MCF 10A (cell line): ENCODE measurements around the gene TMPRSS15. TPM values are rescaled to one million over a fixed set of nuclear protein-coding genes. Genes with fewer than 3 reads are reported as not detected.

ENCODE experiments used
- BruUV-seq: library from RNA; stranded (reverse); fragments of 400-500 nt; replicated peaks from 2 replicates; lab custom pipeline; 2021; lab: Mats Ljungman, UMichigan
- CTCF ChIA-PET: fragments of 300-600 bp; sonication (Branson Sonifier 250); formaldehyde crosslinking; extraction: SDS; loops from one replicate; lab custom pipeline; 2021; ENCODE audit warnings: antibody characterized with exemption, inconsistent platforms; lab: Yijun Ruan, JAX
- POLR2A ChIA-PET: fragments of 300-600, 350-650 bp; sonication (Branson Sonifier 250); formaldehyde crosslinking; extraction: SDS; loops from one replicate; lab custom pipeline; 2020; ENCODE audit warnings: antibody characterized with exemption, inconsistent platforms; lab: Yijun Ruan, JAX
- DNase-seq: peaks from one replicate; pipeline ENCODE4 v3.0.0-alpha.2; 2018; ENCODE audit not compliant: unreplicated experiment
- H3K27ac Mint-ChIP-seq: one replicate; pipeline ENCODE4 v1.8.0; 2022; ENCODE audit warnings: mild to moderate bottlenecking, low read depth, mixed read lengths; ENCODE audit not compliant: unreplicated experiment
- H3K27me3 Mint-ChIP-seq: one replicate; pipeline ENCODE4 v1.8.0; 2022; ENCODE audit warnings: mixed read lengths; ENCODE audit not compliant: insufficient read depth, unreplicated experiment
- H3K36me3 Mint-ChIP-seq: one replicate; pipeline ENCODE4 v1.8.0; 2022; ENCODE audit warnings: mild to moderate bottlenecking, moderate library complexity, mixed read lengths; ENCODE audit not compliant: insufficient read depth, unreplicated experiment
- H3K4me1 Mint-ChIP-seq: one replicate; pipeline ENCODE4 v1.8.0; 2022; ENCODE audit warnings: mixed read lengths; ENCODE audit not compliant: insufficient read depth, unreplicated experiment
- H3K4me3 Mint-ChIP-seq: one replicate; pipeline ENCODE4 v1.8.0; 2022; ENCODE audit warnings: mild to moderate bottlenecking, moderate library complexity, mixed read lengths; ENCODE audit not compliant: unreplicated experiment
- H3K9me3 Mint-ChIP-seq: one replicate; pipeline ENCODE4 v1.8.0; 2022; ENCODE audit warnings: mixed read lengths; ENCODE audit not compliant: unreplicated experiment
- intact Hi-C: fragments of 100-400 bp; cut with micrococcal nuclease; formaldehyde crosslinking; loops from 2 replicates; pipeline ENCODE4 v1.14.1; 2022
- total RNA-seq: library from RNA; stranded (reverse); gene quantifications from 2 replicates; pipeline ENCODE4 v1.2.3, GENCODE V29; 2022
- TF ChIP-seq, protein P1 (sequence below): fragments of 200-600 bp; IDR thresholded peaks from one replicate; pipeline ENCODE4 v1.8.0; 2022; ENCODE audit warnings: antibody characterized with exemption, mild to moderate bottlenecking; ENCODE audit not compliant: unreplicated experiment

The TMPRSS15 gene
- total RNA-seq, 1 experiment from 2014 or later = 3.6 TPM

DNA sequence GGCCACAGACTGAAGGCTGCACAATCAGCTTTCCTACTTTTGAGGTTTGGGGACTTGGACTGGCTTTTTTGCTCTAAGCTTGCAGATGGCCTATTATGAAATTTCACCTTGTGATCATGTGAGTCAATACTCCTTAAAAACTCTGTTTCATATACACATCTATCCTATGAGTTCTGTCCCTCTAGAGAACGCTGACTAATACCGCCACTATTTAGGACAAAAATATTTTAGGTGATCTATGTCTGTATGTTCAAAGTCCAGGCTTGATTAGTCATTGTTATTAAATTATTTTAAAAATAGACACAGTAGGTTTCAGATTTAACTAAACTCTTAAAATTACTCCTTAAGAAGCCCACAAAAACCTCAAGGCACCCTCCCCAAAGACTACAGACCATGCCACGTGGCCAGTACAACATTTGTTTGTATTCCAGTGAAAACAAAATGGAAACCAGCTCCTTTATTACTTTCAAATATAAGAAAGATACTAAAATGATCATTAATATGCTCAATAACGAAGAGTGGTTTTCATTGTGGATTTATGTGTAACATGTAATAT, 63.1 kb downstream of the TMPRSS15 start:
- BruUV-seq = no TSS peak
- DNase-seq = peak; percentile 46
- ChIA-PET POLR2A (interaction anchor here (1.5 kb wide), 1 partner anchor 14 kb away, joined by 3 read pairs; no protein-coding TSS in a partner anchor), CTCF (no interaction called here)
- no peak overlapping the region for H3K4me3 Mint-ChIP-seq
- H3K27ac Mint-ChIP-seq = peak overlapping the region; percentile 31
- peaks cover 4% of the 10 kb centered on the region for H3K9me3 Mint-ChIP-seq
- TF ChIP-seq, protein P1, sequence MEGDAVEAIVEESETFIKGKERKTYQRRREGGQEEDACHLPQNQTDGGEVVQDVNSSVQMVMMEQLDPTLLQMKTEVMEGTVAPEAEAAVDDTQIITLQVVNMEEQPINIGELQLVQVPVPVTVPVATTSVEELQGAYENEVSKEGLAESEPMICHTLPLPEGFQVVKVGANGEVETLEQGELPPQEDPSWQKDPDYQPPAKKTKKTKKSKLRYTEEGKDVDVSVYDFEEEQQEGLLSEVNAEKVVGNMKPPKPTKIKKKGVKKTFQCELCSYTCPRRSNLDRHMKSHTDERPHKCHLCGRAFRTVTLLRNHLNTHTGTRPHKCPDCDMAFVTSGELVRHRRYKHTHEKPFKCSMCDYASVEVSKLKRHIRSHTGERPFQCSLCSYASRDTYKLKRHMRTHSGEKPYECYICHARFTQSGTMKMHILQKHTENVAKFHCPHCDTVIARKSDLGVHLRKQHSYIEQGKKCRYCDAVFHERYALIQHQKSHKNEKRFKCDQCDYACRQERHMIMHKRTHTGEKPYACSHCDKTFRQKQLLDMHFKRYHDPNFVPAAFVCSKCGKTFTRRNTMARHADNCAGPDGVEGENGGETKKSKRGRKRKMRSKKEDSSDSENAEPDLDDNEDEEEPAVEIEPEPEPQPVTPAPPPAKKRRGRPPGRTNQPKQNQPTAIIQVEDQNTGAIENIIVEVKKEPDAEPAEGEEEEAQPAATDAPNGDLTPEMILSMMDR = no peak
- intact Hi-C loops = no loop called here
- no peaks in the 10 kb centered on the region for H3K36me3 Mint-ChIP-seq
- no peaks in the 10 kb centered on the region for H3K27me3 Mint-ChIP-seq
- peaks cover 4% of the 10 kb centered on the region for H3K4me1 Mint-ChIP-seq

DNA sequence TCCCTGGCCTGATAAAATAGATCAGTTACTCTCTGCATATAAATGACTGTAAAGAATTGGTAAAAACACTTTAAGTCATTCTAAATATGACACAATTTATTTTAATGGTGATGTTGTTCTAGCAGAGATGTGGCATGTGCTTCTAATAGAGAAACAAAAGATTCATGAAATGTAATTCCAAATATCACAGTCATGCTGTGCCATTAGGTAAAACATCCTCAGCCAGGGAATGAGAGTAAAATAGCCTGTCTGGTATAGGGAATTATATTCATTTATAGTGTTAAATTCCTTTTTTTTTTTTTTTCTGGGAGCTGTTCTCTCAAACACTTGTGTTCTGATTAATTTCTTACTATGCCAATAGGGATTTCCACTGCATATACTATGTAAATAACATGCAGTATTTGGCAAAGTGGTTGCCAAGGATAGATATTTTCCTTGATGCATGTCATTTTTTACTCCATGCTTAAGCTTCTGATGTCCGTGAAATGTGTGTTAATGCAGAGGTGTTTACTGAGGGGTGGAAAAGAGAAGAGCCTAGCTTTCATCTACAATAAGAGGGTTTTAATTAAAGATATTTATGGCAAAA, 67.8 kb downstream of the TMPRSS15 start:
- H3K9me3 Mint-ChIP-seq = no peaks in the 10 kb centered on the region
- BruUV-seq = no TSS peak
- H3K27ac Mint-ChIP-seq = no peak overlapping the region
- no peaks in the 10 kb centered on the region for H3K36me3 Mint-ChIP-seq
- no peaks in the 10 kb centered on the region for H3K27me3 Mint-ChIP-seq
- H3K4me3 Mint-ChIP-seq = no peak overlapping the region
- DNase-seq = no peak
- ChIA-PET CTCF (no interaction called here), POLR2A (no interaction called here)
- peaks cover 5% of the 10 kb centered on the region for H3K4me1 Mint-ChIP-seq
- intact Hi-C loops = no loop called here
- TF ChIP-seq, protein P1 = no peak

DNA sequence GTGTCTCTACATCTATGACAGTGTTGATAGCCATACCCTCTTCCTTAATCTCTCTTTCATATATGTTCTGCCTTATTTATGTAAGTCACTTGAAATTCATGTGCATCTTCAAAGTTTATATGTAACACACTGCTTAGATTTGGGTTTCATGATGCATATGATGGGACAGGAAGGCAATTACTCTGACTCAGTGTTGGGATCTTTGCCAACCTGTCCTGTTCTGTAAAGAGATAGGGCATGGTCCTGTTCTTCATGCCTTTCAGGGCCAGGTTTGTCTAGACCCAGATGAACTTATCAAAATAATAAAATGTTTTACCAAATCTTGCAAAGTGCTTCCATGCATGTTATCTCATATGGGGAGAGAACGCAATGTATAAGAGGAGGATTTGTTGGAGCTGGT, 69.5 kb downstream of the TMPRSS15 start:
- Mint-ChIP-seq H3K36me3 (no peaks in the 10 kb centered on the region), H3K27me3 (no peaks in the 10 kb centered on the region), H3K4me3 (no peak overlapping the region), H3K9me3 (peaks cover 7% of the 10 kb centered on the region), H3K27ac (no peak overlapping the region), H3K4me1 (peaks cover 5% of the 10 kb centered on the region)
- no TSS peak for BruUV-seq
- TF ChIP-seq, protein P1 = no peak
- intact Hi-C loops = no loop called here
- ChIA-PET POLR2A (no interaction called here), CTCF (no interaction called here)
- DNase-seq = peak; percentile 68

DNA sequence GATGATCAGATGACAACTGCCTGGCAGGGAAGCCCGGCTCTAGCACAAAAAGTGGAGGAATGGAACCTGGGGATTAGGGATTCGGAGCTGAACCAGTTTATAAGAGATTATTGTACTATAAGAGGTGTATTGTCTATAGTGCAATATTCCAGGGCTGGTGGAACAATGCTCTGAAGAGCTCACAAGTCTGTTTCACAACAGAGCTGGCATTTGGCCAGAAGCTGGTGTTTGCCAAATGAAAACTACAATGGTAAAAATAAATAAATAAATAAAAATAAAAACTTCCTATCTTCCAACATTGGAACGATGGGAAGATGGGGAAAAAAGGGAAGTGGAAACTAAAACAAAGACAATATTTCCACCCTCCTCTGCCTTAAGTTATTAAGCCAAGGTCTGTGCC, 85.4 kb downstream of the TMPRSS15 start:
- DNase-seq = peak; percentile 65
- no TSS peak for BruUV-seq
- no peaks in the 10 kb centered on the region for H3K27me3 Mint-ChIP-seq
- H3K36me3 Mint-ChIP-seq = no peaks in the 10 kb centered on the region
- no peak overlapping the region for H3K27ac Mint-ChIP-seq
- H3K4me3 Mint-ChIP-seq = no peak overlapping the region
- TF ChIP-seq, protein P1 = no peak
- intact Hi-C loops = no loop called here
- POLR2A ChIA-PET = no interaction called here
- H3K4me1 Mint-ChIP-seq = peaks cover 6% of the 10 kb centered on the region
- peaks cover 10% of the 10 kb centered on the region for H3K9me3 Mint-ChIP-seq
- CTCF ChIA-PET = interaction anchor here (0.7 kb wide), 1 partner anchor 1523 kb away, joined by 3 read pairs; no protein-coding TSS in a partner anchor
